ENCODE measurements around the gene SCNM1.
"Not testable (repeated sequence)": the region's sequence is repeated elsewhere in the genome, so short reads cannot be mapped to it uniquely, and the experiment has no call there.

SCNM1 gene

DNA sequence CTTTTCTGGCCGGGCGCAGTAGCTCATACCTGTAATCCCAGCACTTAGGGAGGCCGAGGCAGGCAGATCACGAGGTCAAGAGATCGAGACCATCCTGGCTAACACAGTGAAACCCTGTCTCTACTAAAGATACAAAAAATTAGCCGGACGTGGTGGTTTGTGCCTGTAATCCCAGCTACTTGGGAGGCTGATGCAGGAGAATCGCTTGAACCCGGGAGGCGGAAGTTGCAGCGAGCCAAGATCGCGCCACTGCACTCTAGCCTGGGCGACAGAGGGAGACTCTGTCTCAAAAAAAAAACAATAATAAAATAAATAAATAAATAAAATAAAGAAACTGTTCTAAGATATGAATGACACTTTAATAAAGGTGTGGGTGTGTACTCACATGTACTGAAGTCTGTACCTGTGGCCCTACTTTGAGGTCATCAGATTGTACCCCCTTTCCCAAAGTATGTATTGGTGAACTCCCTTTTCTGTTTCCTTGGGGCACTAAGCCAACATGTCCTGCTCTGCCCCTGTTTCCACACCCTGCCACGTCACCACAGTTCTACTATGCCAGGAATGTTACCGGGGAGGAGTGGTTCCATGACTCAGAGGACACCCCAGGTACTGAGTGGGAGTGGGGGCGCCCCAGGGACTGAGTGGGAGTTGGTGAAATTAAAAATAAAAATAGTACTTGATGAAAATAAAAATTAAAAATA lies 29.1 kb downstream of the SCNM1 start:
- peak; percentile 14 to 18 for DNase-seq

DNA sequence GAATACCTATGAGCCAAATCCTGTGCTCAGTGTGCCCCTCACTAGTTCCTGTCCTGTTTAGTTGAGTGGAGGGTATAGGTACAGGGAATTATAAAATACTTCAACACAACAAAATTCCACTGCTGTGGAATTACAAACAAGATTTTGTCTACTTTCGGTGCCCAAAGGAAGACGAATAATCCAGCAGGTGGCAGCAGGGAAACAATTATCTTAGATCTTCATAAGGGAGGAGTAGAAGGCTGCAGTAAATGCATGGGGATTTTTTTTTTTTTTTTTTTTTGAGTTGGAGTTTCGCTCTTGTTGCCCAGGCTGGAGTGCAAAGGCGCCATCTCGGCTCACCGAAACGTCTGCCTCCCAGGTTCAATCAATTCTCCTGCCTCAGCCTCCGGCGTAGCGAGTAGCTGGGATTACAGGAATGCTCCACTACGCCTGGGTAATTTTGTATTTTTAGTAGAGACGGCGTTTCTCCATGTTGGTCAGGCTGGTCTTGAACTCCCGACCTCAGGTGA lies 30.4 kb downstream of the SCNM1 start:
- peak; percentile 47 to 65 for DNase-seq

DNA sequence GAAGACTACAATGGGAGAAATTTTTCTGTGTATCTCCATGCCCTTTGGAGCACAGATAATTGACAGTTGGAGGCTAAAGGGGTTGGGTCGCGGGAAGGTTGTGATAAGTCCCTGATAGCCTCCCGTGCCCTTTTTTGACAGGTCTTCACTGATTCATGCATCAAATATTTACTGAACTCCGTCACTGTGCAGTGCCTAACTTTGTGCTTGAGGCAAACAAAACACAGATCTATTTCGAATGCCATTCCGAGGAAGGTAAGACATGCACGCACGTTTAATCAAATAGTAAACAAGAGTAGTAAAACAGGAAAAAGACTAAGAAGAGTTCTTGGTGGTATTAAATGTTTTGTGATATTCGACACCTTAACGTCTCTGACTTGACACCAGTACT lies 31.9 kb downstream of the SCNM1 start:
- no peak for DNase-seq

DNA sequence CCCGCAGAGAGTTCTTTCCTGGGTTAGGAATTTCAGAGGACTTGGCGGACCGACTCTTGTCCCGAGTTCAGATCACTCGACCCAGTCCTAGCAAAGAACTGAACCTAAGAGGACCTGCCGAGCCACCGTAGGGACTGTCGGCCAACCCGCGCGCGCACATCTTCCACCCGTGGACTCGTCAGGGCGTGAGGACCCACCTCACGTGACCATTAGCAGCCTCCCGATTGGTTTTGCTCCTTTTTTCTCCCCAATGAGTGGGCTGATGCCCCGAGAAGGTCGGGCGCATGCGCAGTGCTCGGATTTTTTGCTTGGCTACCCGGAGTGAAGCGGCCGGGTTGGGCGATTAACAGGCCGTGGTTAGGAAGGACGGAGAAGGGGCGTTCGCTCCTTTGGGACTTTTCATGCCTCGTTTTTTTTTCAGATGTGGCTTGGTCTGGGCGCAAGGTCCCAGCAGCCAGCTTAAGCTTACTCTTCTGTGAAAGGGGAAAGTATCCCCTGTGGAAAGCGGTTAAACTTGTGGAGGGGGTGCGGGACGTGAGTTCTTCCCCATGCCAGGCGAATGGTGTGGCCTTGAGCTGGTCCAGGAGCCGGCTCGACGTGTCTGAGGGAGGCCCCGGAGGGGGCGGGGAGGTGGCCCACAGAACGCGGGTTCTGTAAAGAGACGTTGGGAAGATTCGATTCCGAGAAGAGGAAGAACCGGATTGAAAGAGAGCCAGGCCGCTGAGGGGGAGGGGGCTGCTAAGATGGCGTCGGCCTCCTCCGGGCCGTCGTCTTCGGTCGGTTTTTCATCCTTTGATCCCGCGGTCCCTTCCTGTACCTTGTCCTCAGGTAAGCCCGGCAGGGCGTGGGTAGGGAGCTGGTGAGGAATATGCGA lies 32.5 kb downstream of the SCNM1 start, which contains the start of gene PIP5K1A:
TSS of gene PIP5K1A (plus strand) at position 299 of the 874 bp plus-strand sequence. CDS start at position 744, 445 bp downstream.
- DNase-seq: peak; percentile 99

DNA sequence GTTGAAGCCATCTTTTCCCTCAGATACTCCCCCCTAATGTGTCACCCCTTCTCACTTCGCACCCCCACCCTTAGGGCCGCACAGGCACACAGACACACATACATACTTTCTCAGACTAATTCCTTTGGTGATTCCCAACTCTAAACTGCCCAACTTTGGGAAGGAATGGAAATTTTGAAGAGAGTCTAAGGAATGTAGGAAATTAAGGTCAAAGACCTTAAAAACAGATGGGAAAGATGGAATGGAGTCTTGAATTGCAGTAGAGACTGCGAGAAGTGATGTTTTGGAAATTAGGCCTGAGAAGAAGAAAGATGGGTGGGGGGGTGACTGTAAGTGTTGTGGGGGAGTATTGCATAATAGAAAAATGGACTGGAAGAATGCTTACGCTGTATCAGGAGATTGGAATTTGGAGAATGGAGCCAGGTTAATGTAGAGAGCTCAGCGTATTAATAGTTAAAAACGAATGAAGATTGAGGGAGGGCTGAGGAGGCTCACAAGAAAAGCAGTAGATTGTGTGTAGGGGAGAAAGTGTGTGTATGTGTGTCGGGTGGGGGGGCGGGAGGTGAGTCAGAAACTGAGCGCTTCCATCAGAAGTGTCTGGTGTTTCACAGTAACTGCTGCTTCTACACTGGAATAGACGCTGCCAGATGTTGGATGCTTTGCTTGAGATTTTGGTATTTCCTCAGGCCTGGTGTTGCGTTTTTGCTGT lies 34.1 kb downstream of the SCNM1 start:
- DNase-seq: peak; percentile 21 to 34

DNA sequence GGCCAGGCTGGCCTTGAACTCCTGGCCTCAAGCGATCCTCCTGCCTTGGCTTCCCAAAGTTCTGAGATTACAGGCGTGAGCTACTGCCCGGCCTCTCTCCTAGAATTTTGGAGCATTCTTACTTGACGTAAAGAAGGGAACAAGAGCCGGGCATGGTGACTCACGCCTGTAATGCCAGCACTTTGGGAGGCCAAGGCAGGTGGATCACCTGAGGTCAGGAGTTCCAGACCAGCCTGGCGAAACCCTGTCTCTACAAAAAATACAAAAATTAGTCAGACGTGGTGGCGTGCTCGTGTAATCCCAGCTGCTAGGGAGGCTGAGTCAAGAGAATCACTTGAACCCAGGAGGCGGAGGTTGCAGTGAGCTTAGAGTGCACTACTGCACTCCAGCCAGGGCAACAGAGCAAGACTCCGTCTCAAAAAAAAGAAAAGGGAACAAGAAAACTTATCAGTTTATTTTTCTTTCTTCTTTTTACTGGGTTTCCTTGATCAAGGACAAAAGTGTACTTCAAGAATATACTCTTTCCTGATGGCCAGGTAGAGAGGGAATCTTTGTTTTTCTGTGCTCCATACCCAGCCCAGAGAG lies 39.5 kb downstream of the SCNM1 start:
- DNase-seq: not testable (repeated sequence)

DNA sequence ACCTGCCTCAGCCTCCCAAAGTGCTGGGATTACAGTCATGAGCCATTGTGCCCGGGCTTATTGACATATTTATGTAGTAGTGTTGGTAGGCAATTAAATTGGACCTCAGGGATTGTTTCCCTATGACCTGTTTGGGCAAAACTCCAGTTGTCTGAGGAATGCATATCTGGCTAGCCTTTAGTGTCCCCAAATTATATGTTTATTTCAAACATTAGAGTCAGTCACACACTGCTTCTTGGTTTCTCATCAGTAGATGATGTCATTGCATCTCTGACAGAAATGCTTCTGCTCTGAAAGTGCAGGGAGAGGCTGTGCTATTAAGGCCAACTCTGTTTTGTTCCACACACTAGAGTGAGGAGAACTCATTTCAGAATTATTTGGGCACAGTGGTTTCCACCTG lies 44.9 kb downstream of the SCNM1 start:
- no peak for DNase-seq

DNA sequence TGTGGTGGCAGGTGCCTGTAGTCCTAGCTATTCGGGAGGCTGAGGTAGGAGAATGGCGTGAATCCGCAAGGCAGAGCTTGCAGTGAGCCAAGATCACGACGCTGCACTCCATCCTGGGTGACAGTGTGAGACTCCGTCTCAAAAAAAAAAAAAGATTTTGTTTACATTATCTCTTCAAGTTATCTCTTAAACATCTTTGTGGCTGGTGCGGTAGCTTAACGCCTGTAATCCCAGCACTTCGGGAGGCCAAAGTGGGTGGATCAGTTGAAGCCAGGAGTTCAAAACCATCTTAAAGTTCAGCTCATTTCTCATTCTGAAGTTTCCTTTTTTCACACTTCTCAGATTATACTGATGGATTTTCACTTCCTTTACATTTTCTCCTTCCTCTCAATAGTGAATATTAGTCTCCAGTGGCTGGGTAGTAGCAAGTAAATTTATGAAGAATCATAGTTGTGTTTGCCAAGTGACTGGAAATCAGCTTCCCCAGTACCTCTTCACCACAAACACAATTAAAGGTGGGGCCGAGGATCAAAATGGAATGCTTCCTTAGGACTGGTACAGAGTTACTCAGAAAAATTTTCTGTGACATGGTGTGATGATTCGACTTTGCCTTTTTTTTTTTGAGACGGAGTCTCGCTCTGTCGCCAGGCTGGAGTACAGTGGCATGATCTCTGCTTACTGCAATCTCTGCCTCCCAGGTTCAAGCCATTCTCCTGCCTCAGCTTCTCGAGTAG lies 46.2 kb downstream of the SCNM1 start:
- no peak for DNase-seq

DNA sequence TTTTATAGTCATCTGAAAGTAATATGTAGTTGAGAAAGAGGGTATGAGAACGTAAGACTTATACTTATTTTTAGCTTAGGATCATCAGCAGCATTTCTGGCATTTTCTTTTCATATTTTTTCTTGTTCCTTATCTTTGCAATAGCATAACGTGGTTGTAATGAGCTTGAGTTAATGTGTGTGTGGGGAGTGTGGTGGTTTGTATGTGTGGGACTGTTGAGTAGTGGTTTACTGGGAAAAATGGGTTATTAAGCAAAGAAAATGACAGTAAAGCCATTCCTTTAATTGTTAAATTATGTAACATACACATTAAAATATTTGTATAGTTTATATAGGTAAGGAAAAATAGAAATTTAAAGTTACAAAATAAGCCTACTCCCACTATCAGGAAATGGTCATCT lies 47.6 kb downstream of the SCNM1 start:
- no peak for DNase-seq

Measured in activated CD4-positive, alpha-beta T cell treated with anti-CD3 and anti-CD28 coated beads for 4 hours (primary cell).